HG03432 (cell line): ENCODE results near the gene ZDHHC19.
"Not testable (repeated sequence)": the region's sequence is repeated elsewhere in the genome, so short reads cannot be mapped to it uniquely, and the experiment has no call there.

ENCODE experiments used
- ATAC-seq: cut with Tn5 transposase; IDR thresholded peaks from one replicate; pipeline ENCODE4 v1.9.1; 2021; ENCODE audit warnings: mild to moderate bottlenecking, moderate library complexity; ENCODE audit not compliant: unreplicated experiment

Gene ZDHHC19

DNA sequence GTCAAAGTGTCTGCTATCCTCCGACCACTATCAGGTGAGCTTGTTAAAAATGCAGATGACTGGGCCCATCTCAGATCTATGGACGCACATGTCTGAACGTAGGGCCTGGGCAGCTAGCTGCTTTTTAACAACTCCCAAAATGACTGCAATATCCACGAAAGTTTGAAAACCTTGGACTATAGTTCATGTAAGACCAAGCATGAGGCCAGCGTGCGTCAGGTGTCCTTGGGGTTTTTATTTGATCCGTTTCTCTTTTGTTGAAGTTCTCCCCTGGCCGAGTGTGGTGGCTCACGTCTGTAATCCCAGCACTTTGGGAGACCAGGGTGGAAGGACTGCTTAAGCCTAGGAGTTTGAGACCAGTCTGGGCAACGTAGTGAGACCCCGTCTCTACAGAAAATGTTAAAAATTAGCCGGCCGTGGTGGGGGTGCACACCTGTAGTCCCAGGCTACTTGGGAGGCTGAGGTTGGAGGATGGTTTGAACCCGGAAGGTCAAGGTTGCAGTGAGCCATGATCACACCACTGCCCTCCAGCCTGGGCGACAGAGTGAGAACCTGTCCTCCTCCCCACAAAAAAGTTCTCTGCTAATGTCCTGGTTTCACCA, 14.7 kb upstream of the ZDHHC19 start:
- ATAC-seq, result no peak

DNA sequence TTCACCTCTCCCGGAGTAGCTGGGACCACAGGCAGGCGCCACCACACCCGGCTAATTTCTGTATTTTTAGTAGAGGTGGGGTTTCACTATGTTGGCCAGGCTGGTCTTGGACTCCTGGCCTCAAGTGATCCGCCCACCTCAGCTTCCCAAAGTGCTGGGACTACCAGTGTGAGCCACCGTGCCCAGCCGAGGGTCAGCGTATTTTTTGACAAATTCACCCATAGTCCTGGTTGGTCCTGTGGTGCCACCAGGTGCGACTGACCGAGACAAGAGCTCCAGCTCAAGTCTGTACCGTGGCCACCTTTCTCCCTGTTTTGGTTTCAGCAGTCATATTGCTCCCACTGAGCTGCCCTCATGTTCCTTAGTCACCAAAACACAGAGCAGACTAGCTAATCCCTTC, 13.9 kb upstream of the ZDHHC19 start:
- ATAC-seq, result no peak

DNA sequence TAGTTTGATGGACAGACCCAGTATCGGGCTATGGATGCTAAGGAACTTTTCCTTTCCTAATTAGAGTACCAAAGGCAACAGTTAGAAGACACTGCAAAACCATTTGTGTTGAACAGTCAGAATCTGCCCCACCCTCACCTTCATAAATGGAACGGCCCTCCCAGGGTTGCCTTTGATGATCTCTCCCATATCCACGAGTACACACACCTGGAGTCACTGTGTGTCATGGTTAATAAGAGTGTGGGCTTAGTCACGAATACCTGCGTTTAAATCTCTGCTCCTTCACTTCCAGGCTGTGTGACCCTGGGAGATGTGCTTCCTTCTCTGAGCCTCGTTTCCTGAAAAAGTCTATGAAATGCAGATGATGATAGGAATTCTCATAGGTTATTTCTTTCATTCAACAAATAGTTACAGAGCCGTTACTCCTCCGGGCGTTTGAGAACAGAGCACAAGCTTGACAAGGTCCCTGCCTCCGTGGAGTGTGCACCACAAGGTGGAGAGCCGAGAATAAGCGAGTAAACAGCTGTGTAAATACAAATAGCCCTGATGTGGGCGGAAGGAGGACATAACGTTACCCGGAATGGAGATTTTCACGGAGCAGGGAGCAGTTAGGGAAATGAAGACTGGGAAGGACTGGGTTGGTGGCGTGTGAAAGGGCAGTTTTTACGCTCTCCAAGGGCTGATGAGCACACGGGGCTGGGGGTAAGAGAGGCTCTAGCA, 11.8 kb upstream of the ZDHHC19 start:
- no peak for ATAC-seq

GRCh38 chr3:196220991-196221390, 9.8 kb upstream of the ZDHHC19 start:
- no peak for ATAC-seq

- no peak for ATAC-seq
Observed at GRCh38 chr3:196220587-196220986, 9.4 kb upstream of the ZDHHC19 start.

DNA sequence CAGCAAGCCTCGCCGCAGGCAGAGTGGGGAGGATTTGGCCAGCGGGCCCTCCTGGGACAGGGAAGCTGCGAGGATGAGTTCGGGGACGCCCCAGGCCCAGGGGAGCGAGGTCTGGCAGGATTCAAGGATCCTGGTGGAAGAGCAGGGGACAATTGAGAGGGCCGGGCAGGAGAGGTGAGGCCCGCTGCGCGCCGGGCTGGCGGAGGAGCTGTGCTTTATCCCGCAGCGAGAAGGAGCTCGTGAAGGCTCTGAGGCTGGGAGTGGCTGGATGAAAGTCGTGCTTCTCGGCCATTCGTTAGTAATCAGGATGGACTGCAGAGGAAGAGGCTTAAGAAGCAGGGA, 8.7 kb upstream of the ZDHHC19 start:
- ATAC-seq, result no peak

DNA sequence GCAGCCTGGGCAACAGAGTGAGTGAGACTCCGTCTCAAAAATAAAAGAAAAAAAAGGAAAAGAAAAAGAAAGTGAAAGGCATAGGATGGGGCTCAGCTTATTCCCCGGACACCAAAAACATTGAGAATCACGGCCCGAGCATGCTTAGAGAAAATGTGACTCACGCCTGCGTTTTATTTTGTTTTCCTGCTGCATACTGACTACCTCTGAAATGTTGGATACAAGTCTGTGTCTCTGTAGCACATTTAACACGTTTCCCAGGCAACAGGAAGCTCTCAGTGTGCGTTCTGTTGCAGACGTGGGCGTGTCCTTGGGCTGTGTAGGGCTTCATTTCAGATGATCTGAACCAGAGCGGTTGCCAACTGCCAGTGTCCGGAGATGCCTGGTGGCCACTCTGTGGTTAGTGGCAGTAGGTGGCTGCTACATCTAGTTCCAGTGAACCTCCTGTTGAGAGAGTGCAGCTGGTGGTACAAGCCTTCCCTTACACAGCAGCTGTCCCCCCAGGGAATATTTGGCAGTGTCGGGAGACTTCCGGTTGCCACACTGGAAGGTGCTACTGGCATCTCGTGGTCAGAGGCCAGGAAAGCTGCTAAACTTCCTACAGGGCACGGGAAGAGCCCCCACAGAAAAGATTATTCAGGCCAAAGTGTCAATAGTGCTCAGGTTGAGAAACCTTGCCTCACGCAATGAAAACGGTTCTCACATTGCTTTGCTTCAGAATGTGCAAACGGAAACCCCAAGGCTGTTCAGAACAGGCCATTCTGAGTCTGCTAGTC, 8.2 kb upstream of the ZDHHC19 start:
- ATAC-seq, result peak; percentile 75

DNA sequence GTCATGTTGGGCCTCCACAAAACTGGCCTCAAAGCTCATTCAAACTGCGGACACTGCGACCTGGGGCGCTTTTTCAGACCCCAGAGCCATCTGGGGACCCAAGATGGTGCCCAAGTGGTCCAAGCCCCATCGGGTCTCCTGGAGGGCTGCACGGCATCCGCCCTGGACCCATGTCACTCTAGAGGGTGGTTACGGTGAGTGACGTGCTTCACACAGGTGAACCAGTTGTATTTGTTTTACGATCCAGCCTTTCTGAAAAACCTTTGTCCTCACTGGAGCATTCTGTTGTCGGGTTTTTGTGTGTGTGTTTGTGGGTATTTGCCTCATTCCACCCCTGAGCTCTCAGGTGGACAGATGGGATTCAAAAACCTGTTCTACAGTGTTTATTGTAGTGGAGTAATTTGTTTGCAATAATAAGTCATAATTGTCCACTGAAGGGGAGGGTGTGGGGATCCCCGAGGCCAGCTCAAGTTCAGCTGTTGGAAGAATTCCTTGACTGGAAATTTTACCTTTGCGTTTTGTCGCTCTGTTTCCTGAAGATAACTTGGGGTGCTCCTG, 7.0 kb upstream of the ZDHHC19 start:
- ATAC-seq, result no peak

- ATAC-seq, result no peak
Observed at GRCh38 chr3:196217307-196218154, 6.3 kb upstream of the ZDHHC19 start.

DNA sequence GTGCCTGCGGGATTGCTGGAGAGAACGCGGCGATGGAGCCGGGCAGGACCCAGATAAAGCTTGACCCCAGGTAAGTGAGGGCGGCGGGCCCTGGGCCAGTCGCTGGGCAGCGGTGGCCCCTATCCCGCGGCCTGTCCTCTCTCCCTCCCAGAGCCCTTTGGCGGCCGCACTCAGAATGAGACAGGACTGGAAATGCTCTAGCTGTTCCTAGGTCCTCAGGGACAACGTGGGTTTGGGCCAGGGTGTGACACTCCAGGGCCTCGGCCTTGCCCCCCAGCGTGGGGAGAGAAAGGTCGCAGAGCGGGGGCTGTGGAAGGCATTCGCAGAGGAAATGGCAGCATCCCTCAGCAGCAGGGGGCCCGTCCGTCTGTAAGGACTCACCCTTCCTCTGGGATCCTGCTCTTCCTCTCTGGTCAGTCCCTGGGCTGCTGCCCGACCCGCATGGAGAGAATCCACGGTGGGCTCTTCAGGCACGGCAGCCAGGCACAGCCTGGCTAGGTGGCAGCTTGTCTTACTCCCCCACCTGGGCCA, 5.5 kb upstream of the ZDHHC19 start:
- no peak for ATAC-seq

DNA sequence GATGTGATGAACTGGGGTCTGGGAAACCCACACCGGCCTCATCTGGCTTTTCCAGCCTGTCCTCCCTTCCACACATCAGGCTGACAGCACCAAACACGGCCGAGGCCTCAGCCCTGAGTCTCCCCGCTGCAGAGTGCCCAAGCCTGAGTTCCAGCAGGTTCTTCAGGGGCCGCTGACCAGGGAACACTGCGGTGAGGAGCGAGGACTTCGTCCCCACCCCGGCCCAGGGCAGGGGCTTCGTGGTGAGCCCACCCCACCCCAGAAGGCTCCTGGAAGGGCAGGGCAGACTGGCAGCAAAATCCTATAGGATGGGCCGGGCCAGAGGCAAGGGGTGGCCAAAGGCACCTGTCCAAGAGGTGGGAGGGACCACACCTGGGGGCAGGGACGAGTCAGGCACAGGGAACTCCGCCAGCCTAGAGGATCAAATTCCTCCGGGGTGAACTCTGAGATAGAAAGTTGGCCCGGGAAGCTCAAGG, 4.9 kb upstream of the ZDHHC19 start, which contains the start of gene SLC51A:
TSS of gene SLC51A (plus strand) at position 446 of the 476 bp plus-strand sequence. CDS start 179 bp downstream, outside the sequence.
- no peak for ATAC-seq

- no peak for ATAC-seq
Observed at GRCh38 chr3:196215493-196216020, 4.4 kb upstream of the ZDHHC19 start.

- ATAC-seq, result no peak
Observed at GRCh38 chr3:196214783-196215441, 3.7 kb upstream of the ZDHHC19 start.

- not testable (repeated sequence) for ATAC-seq
Observed at GRCh38 chr3:196209944-196210672, 1.1 kb downstream of the ZDHHC19 start.

DNA sequence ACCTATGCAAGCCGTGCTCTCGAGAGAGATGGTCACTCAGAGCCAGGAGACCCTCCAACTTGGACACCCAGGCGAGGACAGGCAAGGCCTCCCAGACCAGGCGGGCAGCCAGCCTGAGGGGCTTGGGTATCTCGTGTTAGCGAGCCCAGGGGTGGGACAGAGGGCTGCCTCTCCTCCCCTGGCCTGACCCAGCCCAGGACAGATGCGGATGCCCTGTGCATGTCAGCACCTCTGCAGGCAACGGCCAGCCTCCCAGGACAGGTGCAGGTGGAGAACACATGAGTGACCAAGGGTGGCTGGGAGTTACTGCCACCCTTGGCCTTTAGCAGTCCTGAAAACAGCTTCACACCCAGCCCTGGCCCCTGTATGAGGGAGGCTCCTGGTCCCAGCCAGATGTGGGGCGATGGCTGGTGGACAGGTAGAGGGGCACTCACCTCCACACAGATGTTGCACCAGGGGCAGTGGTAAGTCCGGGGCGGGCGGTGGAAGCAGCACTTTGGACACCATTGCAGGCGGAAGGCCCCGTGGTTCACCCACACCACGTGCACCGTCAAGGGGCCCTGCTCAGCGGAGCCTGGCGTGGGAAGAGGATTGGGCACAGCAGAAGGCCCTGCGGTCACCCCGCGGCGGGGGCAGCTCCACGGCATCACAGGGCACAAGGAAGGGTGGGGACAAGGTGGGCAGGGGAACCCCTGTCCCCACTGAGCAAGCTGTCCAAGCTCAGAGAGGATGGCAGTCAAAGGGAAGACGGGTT, 2.1 kb downstream of the ZDHHC19 start:
- no peak for ATAC-seq

GRCh38 chr3:196207833-196208607, 3.2 kb downstream of the ZDHHC19 start:
- no peak for ATAC-seq

- no peak for ATAC-seq
Observed at GRCh38 chr3:196207159-196207832, 3.9 kb downstream of the ZDHHC19 start.
